GM18951 (cell line): ENCODE results near the gene PTPA.

Source experiments
- POLR2A ChIP-seq: IDR thresholded peaks from 4 replicates; pipeline ENCODE4 v1.6.1; 2011; ENCODE audit warnings: mild to moderate bottlenecking; ENCODE audit not compliant: insufficient read length, insufficient read depth; ENCODE audit errors: extremely low read depth
- in situ Hi-C: fragments of 300-500 bp; cut with MboI; formaldehyde crosslinking; loops from one replicate; pipeline ENCODE4 v1.12.0; 2022; ENCODE audit warnings: low sequenced_read_pairs, mixed read lengths, inconsistent platforms; ENCODE audit not compliant: unreplicated experiment

PTPA gene

GRCh38 chr9:129110740-129111527, at the start of gene PTPA, which contains the start of gene CRAT:
TSS of gene PTPA (plus strand) at chr9:129111415. CDS start at chr9:129111601, 186 bp downstream.
TSS of gene CRAT (minus strand) at chr9:129110793. CDS start at chr9:129110509, 284 bp downstream.
- in situ Hi-C loops, result no loop called here
- peak; percentile 95 for TF ChIP-seq POLR2A

GRCh38 chr9:129063061-129063460, 48.2 kb upstream of the PTPA start:
- in situ Hi-C loops, result no loop called here
- TF ChIP-seq POLR2A, result no peak

GRCh38 chr9:129064499-129064908, 46.7 kb upstream of the PTPA start:
- TF ChIP-seq POLR2A, result no peak
- in situ Hi-C loops, result no loop called here

- in situ Hi-C loops, result no loop called here
- TF ChIP-seq POLR2A, result no peak
Measured at GRCh38 chr9:129068110-129068509, 43.1 kb upstream of the PTPA start.

- no peak for TF ChIP-seq POLR2A
- in situ Hi-C loops, result no loop called here
Measured at GRCh38 chr9:129068990-129069861, 42.0 kb upstream of the PTPA start.

GRCh38 chr9:129069862-129070641, 41.2 kb upstream of the PTPA start:
- in situ Hi-C loops, result no loop called here

GRCh38 chr9:129070696-129071525, 40.3 kb upstream of the PTPA start:
- no peak for TF ChIP-seq POLR2A
- in situ Hi-C loops, result no loop called here

More at GRCh38 chr9:129069862-129070641, 41.2 kb upstream of the PTPA start:
- no peak for TF ChIP-seq POLR2A

GRCh38 chr9:129071526-129072126, 39.6 kb upstream of the PTPA start:
- in situ Hi-C loops, result no loop called here
- TF ChIP-seq POLR2A, result no peak

GRCh38 chr9:129072171-129072570, 39.0 kb upstream of the PTPA start:
- no peak for TF ChIP-seq POLR2A
- in situ Hi-C loops, result no loop called here

GRCh38 chr9:129073404-129073803, 37.8 kb upstream of the PTPA start:
- TF ChIP-seq POLR2A, result no peak
- in situ Hi-C loops, result no loop called here

GRCh38 chr9:129074106-129074505, 37.1 kb upstream of the PTPA start:
- in situ Hi-C loops, result no loop called here
- TF ChIP-seq POLR2A, result no peak
